Measurements from ENCODE around the gene NEGR1.

GRCh38 chr1:71918630-71919029 lies 363.7 kb downstream of the NEGR1 start:
- TF ChIP-seq CTCF (IDR thresholded peaks at IDR 0.05; ENCODE audit: low read depth, low read length) (no peak), MYC (IDR thresholded peaks at IDR 0.05; ENCODE audit: low read depth, low read length) (no peak)

All from NB4 (cell line).